ENCODE results near the gene HOXC11. TPM values are rescaled to one million over a fixed set of nuclear protein-coding genes. Genes with fewer than 3 reads are reported as not detected.
A peak's percentile ranks its signal among the peaks of the same experiment; 100 is the strongest.

HOXC11 gene
- total RNA-seq, 1 donor from 2014 or later, result not detected

DNA sequence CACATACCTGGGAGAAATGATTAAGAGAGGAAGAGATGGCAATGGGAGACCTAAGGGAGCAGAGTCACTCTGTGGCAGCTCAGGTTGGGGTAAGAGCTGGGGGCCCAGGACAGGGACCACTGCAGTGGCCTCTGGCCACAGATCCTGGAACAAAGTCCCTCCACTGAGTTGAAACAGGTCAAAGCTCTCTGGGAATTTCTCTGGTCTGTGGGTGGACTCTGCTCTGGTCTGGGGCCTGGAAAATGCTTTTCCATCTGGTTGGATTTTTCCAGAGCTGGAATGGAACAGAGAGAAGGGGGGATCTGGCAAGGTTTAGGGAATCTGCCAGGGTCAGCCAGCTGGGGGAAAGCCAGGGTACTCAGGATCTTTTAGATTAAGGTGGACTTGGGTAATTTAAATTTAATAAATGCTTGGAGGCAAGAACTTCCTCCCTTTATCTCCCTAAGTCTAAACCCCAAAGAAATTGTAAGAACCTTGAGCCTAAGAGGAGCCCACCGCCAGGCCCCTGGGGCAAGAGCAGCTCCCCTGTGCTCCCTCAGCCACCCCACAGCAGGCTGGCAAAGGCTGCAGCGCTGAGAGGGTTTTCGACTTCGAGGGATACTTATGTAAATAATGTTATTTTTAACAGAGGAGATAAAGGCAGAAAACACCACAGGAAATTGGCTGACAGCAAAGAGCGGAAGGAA is 15.8 kb downstream of the HOXC11 start:
- no peaks in the 10 kb centered on the region for H3K36me3 Mint-ChIP-seq (ENCODE audit: unreplicated experiment)
- no peak overlapping the region for H3K27ac Mint-ChIP-seq (ENCODE audit: unreplicated experiment)
- H3K4me3 Mint-ChIP-seq (ENCODE audit: unreplicated experiment), result no peak overlapping the region
- DNase-seq, result no peak
- H3K27me3 Mint-ChIP-seq (ENCODE audit: unreplicated experiment), result peaks cover 58% of the 10 kb centered on the region
- H3K9me3 Mint-ChIP-seq (ENCODE audit: unreplicated experiment), result peaks cover 5% of the 10 kb centered on the region
- no peaks in the 10 kb centered on the region for H3K4me1 Mint-ChIP-seq (ENCODE audit: low read depth, unreplicated experiment)
- TF ChIP-seq CTCF (IDR thresholded peaks at IDR 0.05; ENCODE audit: partially characterized antibody, unreplicated experiment), result no peak

GRCh38 chr12:53989227-53990113 is 16.5 kb downstream of the HOXC11 start:
- DNase-seq, result peak; percentile 54
- Mint-ChIP-seq H3K27me3 (ENCODE audit: unreplicated experiment) (peaks cover 63% of the 10 kb centered on the region), H3K4me1 (ENCODE audit: low read depth, unreplicated experiment) (no peaks in the 10 kb centered on the region), H3K4me3 (ENCODE audit: unreplicated experiment) (no peak overlapping the region), H3K9me3 (ENCODE audit: unreplicated experiment) (peaks cover 5% of the 10 kb centered on the region), H3K36me3 (ENCODE audit: unreplicated experiment) (no peaks in the 10 kb centered on the region), H3K27ac (ENCODE audit: unreplicated experiment) (no peak overlapping the region)
- TF ChIP-seq CTCF (IDR thresholded peaks at IDR 0.05; ENCODE audit: partially characterized antibody, unreplicated experiment), result peak; percentile 34

DNA sequence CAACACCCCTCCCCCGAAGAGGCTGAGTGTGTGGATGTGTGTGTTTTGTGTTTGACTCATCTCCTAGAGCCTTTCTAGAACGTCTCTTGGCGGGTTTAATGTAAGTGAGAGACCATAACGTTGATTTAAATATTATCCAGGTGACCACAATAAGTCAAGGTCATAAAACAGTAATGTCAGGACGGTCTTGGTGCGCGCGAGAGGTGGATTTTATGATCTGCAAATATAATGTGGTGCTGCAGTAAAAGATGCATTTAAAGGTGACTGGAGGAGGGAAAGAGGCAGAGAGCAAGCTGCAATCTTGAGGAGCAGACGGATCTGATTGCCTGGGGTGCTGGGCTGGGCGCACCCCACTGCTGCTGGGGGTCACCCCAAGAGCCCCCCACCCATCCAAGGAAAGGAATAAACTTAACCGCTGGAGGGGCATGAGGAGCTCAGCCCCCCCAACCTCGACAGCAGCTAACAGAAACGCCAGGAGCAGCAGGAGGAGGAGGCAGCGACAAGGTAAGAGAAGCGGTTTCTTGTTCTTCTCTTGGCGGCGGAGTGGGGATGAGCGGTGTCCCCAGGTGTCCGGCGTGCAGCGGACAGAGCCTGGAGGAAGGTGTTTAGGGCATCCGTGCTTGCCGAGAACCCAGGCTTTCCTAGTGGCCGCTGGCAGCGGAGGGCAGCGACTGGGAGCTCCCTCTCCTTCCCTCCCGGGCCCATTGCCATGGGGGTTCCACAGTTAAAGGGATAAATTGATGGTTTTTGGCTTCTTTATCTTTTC is 17.6 kb downstream of the HOXC11 start:
- Mint-ChIP-seq H3K9me3 (ENCODE audit: unreplicated experiment) (peaks cover 3% of the 10 kb centered on the region), H3K36me3 (ENCODE audit: unreplicated experiment) (no peaks in the 10 kb centered on the region), H3K4me3 (ENCODE audit: unreplicated experiment) (no peak overlapping the region), H3K4me1 (ENCODE audit: low read depth, unreplicated experiment) (no peaks in the 10 kb centered on the region), H3K27ac (ENCODE audit: unreplicated experiment) (no peak overlapping the region), H3K27me3 (ENCODE audit: unreplicated experiment) (peaks cover 65% of the 10 kb centered on the region)
- DNase-seq, result no peak
- no peak for TF ChIP-seq CTCF (IDR thresholded peaks at IDR 0.05; ENCODE audit: partially characterized antibody, unreplicated experiment)

DNA sequence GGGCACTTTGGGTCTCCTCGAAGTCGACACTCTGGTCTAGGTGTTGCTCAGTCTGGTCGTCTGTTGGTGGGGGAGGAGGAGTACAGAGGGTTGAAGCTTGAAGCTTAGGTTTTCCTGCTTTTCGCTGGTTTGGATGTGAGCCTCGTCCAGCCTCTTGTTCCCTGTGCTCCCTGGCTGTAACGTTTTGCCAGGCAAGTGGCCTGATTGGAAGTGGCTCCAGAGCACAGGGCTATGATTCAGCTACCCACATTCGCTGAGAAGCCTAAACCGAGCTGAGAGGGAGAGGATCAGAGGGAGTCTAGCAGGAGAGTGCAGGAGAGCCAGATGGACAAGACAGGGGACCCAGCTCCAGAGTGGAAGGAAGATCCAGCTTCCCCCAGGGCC is 18.1 kb downstream of the HOXC11 start:
- Mint-ChIP-seq H3K27ac (ENCODE audit: unreplicated experiment) (no peak overlapping the region), H3K4me3 (ENCODE audit: unreplicated experiment) (no peak overlapping the region), H3K9me3 (ENCODE audit: unreplicated experiment) (peaks cover 3% of the 10 kb centered on the region), H3K27me3 (ENCODE audit: unreplicated experiment) (peaks cover 68% of the 10 kb centered on the region), H3K4me1 (ENCODE audit: low read depth, unreplicated experiment) (no peaks in the 10 kb centered on the region), H3K36me3 (ENCODE audit: unreplicated experiment) (no peaks in the 10 kb centered on the region)
- no peak for DNase-seq
- no peak for TF ChIP-seq CTCF (IDR thresholded peaks at IDR 0.05; ENCODE audit: partially characterized antibody, unreplicated experiment)

All from glutamatergic neuron (in vitro differentiated cells).